NCI-H2081 (cell line): Measurements from ENCODE around the gene CEP57.
"Not testable (repeated sequence)": the region's sequence is repeated elsewhere in the genome, so short reads cannot be mapped to it uniquely, and the experiment has no call there.

Experiments used
- DNase-seq, 2 experiments: peaks; one replicate each; lab custom pipeline; 2025; lab: John Stamatoyannopoulos, UW

The CEP57 gene

DNA sequence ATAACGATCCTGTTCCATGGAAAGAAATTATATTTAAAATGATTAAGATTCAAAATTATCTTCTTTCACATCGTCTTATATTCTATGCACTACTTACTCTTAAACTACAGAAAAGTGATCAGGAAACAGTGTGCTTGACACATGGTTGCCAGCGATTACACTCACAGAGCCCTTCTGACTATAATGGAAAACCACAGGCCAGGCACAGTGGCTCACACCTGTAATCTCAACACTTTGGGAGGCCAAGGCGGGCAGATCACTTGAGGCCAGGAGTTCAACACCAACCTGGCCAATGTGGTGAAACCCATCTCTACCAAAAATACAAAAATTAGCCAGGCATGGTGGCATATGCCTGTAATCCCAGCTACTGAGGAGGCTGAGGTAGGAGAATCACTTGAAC, 69.7 kb downstream of the CEP57 start:
- not testable (repeated sequence) for DNase-seq

DNA sequence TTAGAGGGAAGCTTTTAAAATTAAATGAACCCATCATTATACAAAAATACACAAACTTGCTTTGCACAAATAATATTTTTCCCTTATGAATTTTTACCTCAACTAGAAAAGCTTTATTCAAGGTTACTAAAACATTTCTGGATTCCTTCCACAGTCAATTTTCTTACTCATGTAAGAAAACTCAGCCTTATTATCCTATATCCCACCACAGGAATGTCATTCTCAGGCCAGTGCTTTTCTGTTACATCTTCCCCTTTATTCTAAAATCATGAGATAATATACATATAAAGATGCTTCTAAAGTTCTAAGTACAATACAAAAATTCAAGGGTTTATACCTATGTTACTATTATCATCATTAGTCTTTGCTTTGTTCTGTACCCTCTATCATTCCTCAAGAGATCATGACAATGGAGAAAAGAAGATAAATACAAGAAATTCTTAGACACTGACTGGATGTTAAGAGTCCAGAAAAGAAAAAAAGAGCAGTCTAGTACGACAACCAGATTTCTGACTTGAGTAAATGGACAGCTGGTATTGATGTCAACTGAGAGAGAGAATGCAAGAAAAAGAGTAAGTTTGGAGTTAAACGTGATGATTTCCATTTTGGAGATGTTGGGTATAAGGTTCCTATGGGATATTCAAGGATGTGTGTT, 73.3 kb downstream of the CEP57 start:
- no peak for DNase-seq

DNA sequence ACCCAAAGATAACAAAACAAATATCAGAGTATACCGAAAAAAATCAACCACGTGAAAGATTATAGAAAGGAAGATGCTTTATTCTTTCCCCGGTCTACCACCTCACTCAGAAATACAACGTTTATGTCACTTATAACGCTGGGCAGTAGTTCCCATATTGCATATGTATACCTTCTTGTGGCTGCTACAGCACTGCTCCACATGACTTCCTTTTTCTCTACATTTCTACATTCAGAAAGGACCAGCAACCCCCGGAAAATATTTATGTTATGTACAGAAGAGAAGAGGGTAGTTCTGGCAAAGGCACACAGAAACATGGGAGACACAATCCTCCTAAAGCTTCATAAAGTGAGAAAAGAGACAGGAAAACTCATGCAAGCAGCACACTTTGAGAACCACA, 76.8 kb downstream of the CEP57 start:
- no peak for DNase-seq

DNA sequence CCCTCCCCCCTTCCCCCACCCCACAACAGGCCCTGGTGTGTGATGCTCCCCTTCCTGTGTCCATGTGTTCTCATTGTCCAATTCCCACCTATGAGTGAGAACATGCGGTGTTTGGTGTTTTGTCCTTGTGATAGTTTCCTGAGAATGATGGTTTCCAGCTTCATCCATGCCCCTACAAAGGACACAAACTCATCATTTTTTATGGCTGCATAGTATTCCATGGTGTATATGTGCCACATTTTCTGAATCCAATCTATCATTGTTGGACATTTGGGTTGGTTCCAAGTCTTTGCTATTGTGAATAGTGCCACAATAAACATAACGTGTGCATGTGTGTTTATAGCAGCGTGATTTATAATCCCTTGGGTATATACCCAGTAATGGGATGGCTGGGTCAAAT, 80.6 kb downstream of the CEP57 start:
- not testable (repeated sequence) for DNase-seq

DNA sequence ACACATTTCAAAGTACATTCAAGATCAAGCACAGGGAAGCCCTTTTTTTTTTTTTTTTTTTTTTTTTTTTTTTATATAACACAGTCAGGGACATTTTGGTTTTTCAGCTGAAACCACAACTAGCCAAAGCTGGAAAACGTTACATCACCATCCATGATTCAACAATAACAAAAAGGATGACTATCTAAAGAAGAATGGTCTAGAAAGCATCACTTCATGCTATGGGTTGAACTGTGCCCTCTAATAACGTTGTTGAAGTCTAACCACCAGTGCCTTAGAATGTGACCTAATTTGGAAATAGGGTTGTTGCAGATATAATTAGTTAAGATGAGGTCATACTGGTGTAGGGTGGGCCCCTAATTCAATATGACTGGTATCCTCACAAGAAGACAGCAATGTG, 87.0 kb downstream of the CEP57 start:
- no peak for DNase-seq
